Endothelial cell of umbilical vein (primary cell): ENCODE results near the gene DGKG. TPM values are rescaled to one million over a fixed set of nuclear protein-coding genes. Genes with fewer than 3 reads are reported as not detected.

ENCODE experiments used
- BruUV-seq: library from RNA; stranded (reverse); fragments of 400-500 nt; replicated peaks from 2 replicates; lab custom pipeline; 2021; lab: Mats Ljungman, UMichigan
- CTCF ChIA-PET: fragments of 300-600, 350-600 bp; sonication (Branson Sonifier 250); formaldehyde crosslinking; loops from one replicate; lab custom pipeline; 2021; ENCODE audit warnings: antibody characterized with exemption, inconsistent platforms; lab: Charles Lee
- POLR2A ChIA-PET: fragments of 300-600, 350-600 bp; sonication (Branson Sonifier 250); formaldehyde crosslinking; loops from one replicate; lab custom pipeline; 2021; ENCODE audit warnings: antibody characterized with exemption, inconsistent platforms; lab: Charles Lee
- DNase-seq: peaks from one replicate; pipeline ENCODE4 v3.0.0-alpha.2; 2011; ENCODE audit warnings: low read depth, low spot score
- FAIRE-seq: peaks from 2 replicates; lab custom pipeline; 2011; peaks lifted over from hg19 to GRCh38; lab: Jason Lieb, UNC
- H2AFZ ChIP-seq: 2 replicates; pipeline ENCODE4 v1.6.0; 2012; ENCODE audit warnings: low read depth, low read length, control low read depth, inconsistent platforms
- H3K27ac ChIP-seq: 2 replicates; pipeline ENCODE4 v1.5.1; 2011; ENCODE audit warnings: low read depth, mild to moderate bottlenecking, control low read depth, low read length, moderate library complexity; ENCODE audit not compliant: insufficient read depth
- H3K27me3 ChIP-seq, 2 experiments: 2 replicates each; pipeline versions ENCODE4 v1.6.0 to v1.6.1; 2011; ENCODE audit warnings: low read length in 2 of 2, mixed read lengths in 1 of 2; ENCODE audit not compliant: control insufficient read depth in 2 of 2, insufficient read depth in 2 of 2
- H3K36me3 ChIP-seq, 2 experiments: 2 replicates in 1 of 2; 3 replicates in 1 of 2; pipeline ENCODE4 v1.5.1; 2011; ENCODE audit warnings: low read length in 2 of 2, mild to moderate bottlenecking in 1 of 2, moderate library complexity in 1 of 2; ENCODE audit not compliant: control insufficient read depth in 2 of 2, insufficient read depth in 2 of 2; ENCODE audit errors: extremely low read depth in 1 of 2
- H3K4me1 ChIP-seq: 3 replicates; pipeline ENCODE4 v1.5.1; 2011; ENCODE audit warnings: mild to moderate bottlenecking, low read length; ENCODE audit not compliant: control insufficient read depth, insufficient read depth; ENCODE audit errors: extremely low read depth
- H3K4me2 ChIP-seq: 2 replicates; pipeline ENCODE4 v1.6.1; 2011; ENCODE audit warnings: low read length, control low read depth, mixed read lengths; ENCODE audit not compliant: insufficient read depth
- H3K4me3 ChIP-seq, 3 experiments: fragments of 200-600 bp in 1 of 3; sonication (generic), shearing (Covaris generic) in 1 of 3; replicated peaks in 1 of 3; 2 replicates each; pipeline ENCODE4 v1.5.1; 2011 to 2016; ENCODE audit warnings: control low read depth in 3 of 3, low read length in 3 of 3, mild to moderate bottlenecking in 2 of 3, inconsistent platforms in 1 of 3, low read depth in 1 of 3, moderate library complexity in 1 of 3; ENCODE audit not compliant: insufficient read depth in 1 of 3
- H3K79me2 ChIP-seq: 2 replicates; pipeline ENCODE4 v1.6.0; 2012; ENCODE audit warnings: low read length, inconsistent platforms; ENCODE audit not compliant: control insufficient read depth, insufficient read depth
- H3K9ac ChIP-seq: replicated peaks from 2 replicates; pipeline ENCODE3; 2011; ENCODE audit warnings: low read length, control low read depth; ENCODE audit not compliant: insufficient read depth; ENCODE audit errors: extremely low read depth
- H3K9me1 ChIP-seq: replicated peaks from 3 replicates; pipeline ENCODE4 v1.6.0; 2011; ENCODE audit warnings: mild to moderate bottlenecking, low read length; ENCODE audit not compliant: control insufficient read depth, insufficient read depth; ENCODE audit errors: extremely low read depth
- H3K9me3 ChIP-seq: replicated peaks from 2 replicates; pipeline ENCODE4 v1.5.1; 2012; ENCODE audit warnings: low read length, inconsistent platforms; ENCODE audit not compliant: control insufficient read depth, insufficient read depth
- H4K20me1 ChIP-seq: replicated peaks from 2 replicates; pipeline ENCODE3; 2011; ENCODE audit warnings: mild to moderate bottlenecking, low read length; ENCODE audit not compliant: control insufficient read depth, insufficient read depth; ENCODE audit errors: extremely low read depth
- EZH2 ChIP-seq: IDR thresholded peaks from 2 replicates; pipeline ENCODE4 v1.6.1; 2012; ENCODE audit warnings: borderline replicate concordance, low read depth, mild to moderate bottlenecking, moderate library complexity, low read length, inconsistent platforms; ENCODE audit not compliant: severe bottlenecking
- FOS ChIP-seq: IDR thresholded peaks from 2 replicates; pipeline ENCODE4 v1.6.1; 2011; ENCODE audit warnings: mild to moderate bottlenecking, low read length, moderate library complexity, borderline replicate concordance; ENCODE audit not compliant: insufficient read depth
- GATA2 ChIP-seq: IDR thresholded peaks from 2 replicates; pipeline ENCODE4 v1.7.0; 2011; ENCODE audit warnings: low read depth, mild to moderate bottlenecking, moderate library complexity, mixed read lengths, low read length; ENCODE audit not compliant: insufficient read length, insufficient read depth
- JUN ChIP-seq: IDR thresholded peaks from 2 replicates; pipeline ENCODE4 v1.6.1; 2011; ENCODE audit warnings: borderline replicate concordance, low read depth; ENCODE audit not compliant: insufficient read length, insufficient read depth
- MYC ChIP-seq: IDR thresholded peaks from one replicate; pipeline ENCODE4 v1.6.1; 2011; ENCODE audit warnings: mild to moderate bottlenecking, low read depth, low read length
- POLR2A ChIP-seq: IDR thresholded peaks from 2 replicates; pipeline ENCODE4 v1.6.1; 2012; ENCODE audit warnings: low read depth, mild to moderate bottlenecking, control low read depth, low read length
- POLR2AphosphoS5 ChIP-seq: IDR thresholded peaks from 2 replicates; pipeline ENCODE4 v1.6.1; 2012; ENCODE audit warnings: low read depth, mild to moderate bottlenecking, control low read depth, low read length, moderate library complexity; ENCODE audit not compliant: insufficient read depth
- dilution Hi-C: fragments of 300-500 bp; cut with MboI; formaldehyde crosslinking; loops from one replicate; pipeline ENCODE4 v1.15.0; 2019; ENCODE audit warnings: low sequenced_read_pairs; ENCODE audit not compliant: extremely low pct_ligation_motif_present
- intact Hi-C: fragments of 100-400 bp; cut with micrococcal nuclease; formaldehyde crosslinking; loops from one replicate; pipeline ENCODE4 v1.10.0; 2022
- polyA plus RNA-seq, 4 experiments: library from polyadenylated mRNA; depleted of rRNA in 3 of 4; stranded (reverse) in 3 of 4; unstranded in 1 of 4; fragments of >200 nt; gene quantifications; 2 replicates each; pipeline versions ENCODE4 v1.2.1 to v1.2.3, GENCODE V29; 2011 to 2012; ENCODE audit warnings: missing spikeins in 1 of 4
- total RNA-seq: library from RNA; stranded (reverse); gene quantifications from 2 replicates; pipeline ENCODE4 v1.2.3, GENCODE V29; 2021
- TF ChIP-seq, protein P1 (sequence below): IDR thresholded peaks from 2 replicates; pipeline ENCODE4 v1.6.1; 2011; ENCODE audit not compliant: insufficient read depth, insufficient read length
- TF ChIP-seq, protein P2 (sequence below), 2 donors: IDR thresholded peaks; 1 replicate in 1 of 2; 2 replicates in 1 of 2; pipeline ENCODE4 v1.5.1; 2011; ENCODE audit warnings: low read length in 2 of 2, mild to moderate bottlenecking in 2 of 2, moderate library complexity in 2 of 2, control low read depth in 1 of 2, inconsistent platforms in 1 of 2, low read depth in 1 of 2; ENCODE audit not compliant: insufficient read depth in 1 of 2; ENCODE audit errors: extremely low read depth in 1 of 2

The DGKG gene
- total and polyA plus RNA-seq, 2 donors (not counting 3 experiments of a cell fraction or from before 2014, with no cell fraction given) = not detected

DNA sequence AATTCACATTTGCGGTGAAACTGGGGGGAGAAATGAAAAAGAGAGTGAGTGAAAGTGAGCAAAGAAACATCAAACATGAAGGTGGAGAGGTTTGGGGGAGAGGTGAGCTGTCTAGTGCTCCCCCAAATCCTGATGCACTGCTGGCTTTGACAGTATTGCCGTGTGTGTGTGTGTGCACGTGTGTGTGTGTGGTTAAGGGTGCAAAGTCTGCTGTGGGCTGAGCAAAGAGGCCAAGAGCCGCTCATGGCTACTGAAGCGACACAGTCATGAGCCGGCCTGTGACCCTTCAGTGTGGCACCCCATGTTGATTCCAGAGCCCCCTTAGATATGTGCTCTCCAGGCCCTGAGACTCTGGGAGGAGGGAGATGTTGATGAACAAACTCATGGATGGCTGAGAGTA lies 94.3 kb downstream of the DGKG start:
- Histone ChIP-seq H3K27ac (no peak overlapping the region), H2AFZ (no peak overlapping the region), H3K27me3 (no peaks in the 10 kb centered on the region), H3K36me3 (no peaks in the 10 kb centered on the region), H3K9ac (no peak overlapping the region), H3K4me1 (no peaks in the 10 kb centered on the region), H3K9me1 (no peaks in the 10 kb centered on the region), H3K9me3 (no peaks in the 10 kb centered on the region), H3K4me3 (no peak overlapping the region), H4K20me1 (no peaks in the 10 kb centered on the region), H3K4me2 (no peak overlapping the region), H3K79me2 (no peaks in the 10 kb centered on the region)
- ChIA-PET CTCF (interaction anchor here (1.7 to 3.0 kb wide), 2 partner anchors 8 to 273 kb away, joined by 7 to 8 read pairs; no protein-coding TSS in a partner anchor), POLR2A (no interaction called here)
- BruUV-seq = no TSS peak
- DNase-seq (no peak), FAIRE-seq (no peak)
- dilution Hi-C loops = no loop called here
- intact Hi-C loops = no loop called here
- TF ChIP-seq JUN = no peak
- TF ChIP-seq, protein P1, sequence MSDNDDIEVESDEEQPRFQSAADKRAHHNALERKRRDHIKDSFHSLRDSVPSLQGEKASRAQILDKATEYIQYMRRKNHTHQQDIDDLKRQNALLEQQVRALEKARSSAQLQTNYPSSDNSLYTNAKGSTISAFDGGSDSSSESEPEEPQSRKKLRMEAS = no peak
- no peak for TF ChIP-seq GATA2
- TF ChIP-seq, protein P2, sequence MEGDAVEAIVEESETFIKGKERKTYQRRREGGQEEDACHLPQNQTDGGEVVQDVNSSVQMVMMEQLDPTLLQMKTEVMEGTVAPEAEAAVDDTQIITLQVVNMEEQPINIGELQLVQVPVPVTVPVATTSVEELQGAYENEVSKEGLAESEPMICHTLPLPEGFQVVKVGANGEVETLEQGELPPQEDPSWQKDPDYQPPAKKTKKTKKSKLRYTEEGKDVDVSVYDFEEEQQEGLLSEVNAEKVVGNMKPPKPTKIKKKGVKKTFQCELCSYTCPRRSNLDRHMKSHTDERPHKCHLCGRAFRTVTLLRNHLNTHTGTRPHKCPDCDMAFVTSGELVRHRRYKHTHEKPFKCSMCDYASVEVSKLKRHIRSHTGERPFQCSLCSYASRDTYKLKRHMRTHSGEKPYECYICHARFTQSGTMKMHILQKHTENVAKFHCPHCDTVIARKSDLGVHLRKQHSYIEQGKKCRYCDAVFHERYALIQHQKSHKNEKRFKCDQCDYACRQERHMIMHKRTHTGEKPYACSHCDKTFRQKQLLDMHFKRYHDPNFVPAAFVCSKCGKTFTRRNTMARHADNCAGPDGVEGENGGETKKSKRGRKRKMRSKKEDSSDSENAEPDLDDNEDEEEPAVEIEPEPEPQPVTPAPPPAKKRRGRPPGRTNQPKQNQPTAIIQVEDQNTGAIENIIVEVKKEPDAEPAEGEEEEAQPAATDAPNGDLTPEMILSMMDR (IDR thresholded peaks at IDR 0.05; ENCODE audit: extremely low read depth in 1 of 2, insufficient read depth in 1 of 2, low read depth in 1 of 2, low read length in 2 of 2) = no peak
- no peak for TF ChIP-seq FOS
- no peak for TF ChIP-seq POLR2A
- TF ChIP-seq POLR2AphosphoS5 = no peak
- no peak for TF ChIP-seq MYC
- TF ChIP-seq EZH2 = no peak
